Activated T-cell treated with anti-CD3 and anti-CD28 coated beads for 4 hours (primary cell): ENCODE results near the gene CFAP53.
"Not testable (repeated sequence)": the region's sequence is repeated elsewhere in the genome, so short reads cannot be mapped to it uniquely, and the experiment has no call there.

ENCODE experiments used
- DNase-seq: peaks from one replicate; pipeline ENCODE4 v3.0.0-alpha.2; 2020

Gene CFAP53

DNA sequence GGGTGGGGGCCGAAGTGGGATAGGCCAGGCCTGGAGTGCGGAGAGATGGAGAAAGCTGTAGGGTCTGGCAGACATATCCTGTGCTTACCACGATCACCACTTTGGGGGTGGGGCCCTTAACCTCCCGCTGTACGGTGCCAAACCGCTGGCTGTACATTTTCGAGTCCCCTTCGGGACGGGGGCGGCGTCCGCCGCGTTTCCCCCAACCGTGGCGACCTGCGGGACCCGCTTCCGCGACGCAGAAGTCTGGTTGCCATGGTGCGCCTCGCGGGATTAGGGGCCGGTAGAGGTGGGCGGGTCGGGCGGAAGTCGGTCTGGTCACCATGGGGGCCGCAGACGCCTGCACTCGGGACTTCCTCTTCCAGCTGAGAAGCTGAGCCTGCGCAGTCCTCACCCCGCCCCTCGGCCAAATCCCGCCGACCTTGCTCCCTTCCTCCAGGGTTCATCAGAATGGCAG, at the start of gene CFAP53:
TSS of gene CFAP53 (minus strand) at position 248 of the 457 bp plus-strand sequence. CDS start at position 157, 91 bp downstream.
- DNase-seq: peak; percentile 61

GRCh38 chr18:50315100-50315871, 49.0 kb upstream of the CFAP53 start:
- no peak for DNase-seq

DNA sequence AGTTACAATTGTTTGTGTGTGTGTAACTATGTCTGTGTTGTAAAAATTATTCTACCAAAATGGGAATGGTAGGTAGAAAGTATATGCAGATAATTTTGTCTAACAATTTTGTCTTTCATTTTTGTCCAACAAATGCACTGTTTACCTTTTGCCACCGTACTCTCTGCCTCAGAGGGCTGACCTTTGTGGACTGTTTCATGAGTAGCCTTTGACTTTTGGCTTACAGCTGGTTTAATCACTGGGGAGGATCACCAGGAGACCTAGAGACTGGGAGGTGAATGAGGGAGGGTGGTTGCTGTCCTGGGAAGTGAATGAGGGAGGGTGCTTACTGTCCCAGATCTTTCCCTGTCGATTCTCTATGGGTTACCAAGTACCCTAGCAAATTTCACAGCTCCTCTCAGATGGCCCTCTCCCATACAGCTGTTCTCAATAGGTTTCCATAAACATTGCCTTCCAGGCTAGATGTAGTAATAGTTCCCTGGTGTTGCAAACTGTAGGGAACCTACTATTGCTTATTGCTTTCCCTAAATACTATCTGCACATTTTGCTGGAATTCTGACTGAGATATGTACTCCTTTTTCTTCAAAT, 47.7 kb upstream of the CFAP53 start:
- DNase-seq: no peak

DNA sequence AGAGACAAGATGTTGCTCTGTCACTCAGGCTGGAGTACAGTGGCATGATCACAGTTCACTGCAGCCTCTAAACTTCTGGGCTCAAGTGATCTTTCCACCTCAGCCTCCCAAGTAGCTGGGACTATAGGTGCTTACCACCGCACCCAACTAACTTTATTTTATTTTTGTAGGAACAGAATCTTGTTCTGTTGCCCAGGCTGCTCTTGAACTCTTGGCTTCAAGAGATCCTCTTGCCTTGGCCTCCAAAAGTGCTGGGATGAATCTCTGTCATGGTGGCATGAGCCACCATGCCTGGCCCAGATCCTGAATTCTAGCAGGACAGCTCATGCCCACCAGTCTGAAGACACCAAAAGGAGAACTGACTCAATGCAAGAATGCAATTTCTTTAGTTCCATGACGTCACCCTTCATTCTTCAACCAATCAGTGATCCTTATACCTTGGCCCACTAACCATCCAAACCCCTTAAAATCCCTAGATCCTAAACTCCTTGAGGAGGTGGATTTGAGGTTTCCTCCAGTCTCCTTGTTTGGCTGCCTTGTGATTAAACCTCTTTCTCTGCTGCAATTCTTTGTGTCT, 46.8 kb upstream of the CFAP53 start:
- DNase-seq: no peak

GRCh38 chr18:50312296-50313030, 46.2 kb upstream of the CFAP53 start:
- no peak for DNase-seq

- DNase-seq: no peak
These were observed 45.4 kb upstream of the CFAP53 start for GRCh38 chr18:50311650-50312049.

DNA sequence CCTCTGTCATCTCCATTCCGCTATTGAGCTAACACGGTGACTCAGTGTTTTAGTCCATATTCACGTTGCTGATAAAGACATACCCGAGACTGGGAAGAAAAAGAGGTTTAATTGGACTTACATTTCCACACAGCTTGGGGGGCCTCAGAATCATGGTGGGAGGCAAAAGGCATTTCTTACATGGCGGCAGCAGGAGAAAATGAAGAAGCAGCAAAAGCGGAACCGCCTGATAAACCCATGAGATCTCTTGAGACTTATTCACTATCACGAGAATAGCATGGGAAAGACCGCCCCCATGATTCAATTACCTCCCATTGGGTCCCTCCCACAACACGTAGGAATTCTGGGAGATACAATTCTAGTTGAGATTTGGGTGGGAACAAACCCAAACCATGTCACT, 43.8 kb upstream of the CFAP53 start:
- DNase-seq: no peak

DNA sequence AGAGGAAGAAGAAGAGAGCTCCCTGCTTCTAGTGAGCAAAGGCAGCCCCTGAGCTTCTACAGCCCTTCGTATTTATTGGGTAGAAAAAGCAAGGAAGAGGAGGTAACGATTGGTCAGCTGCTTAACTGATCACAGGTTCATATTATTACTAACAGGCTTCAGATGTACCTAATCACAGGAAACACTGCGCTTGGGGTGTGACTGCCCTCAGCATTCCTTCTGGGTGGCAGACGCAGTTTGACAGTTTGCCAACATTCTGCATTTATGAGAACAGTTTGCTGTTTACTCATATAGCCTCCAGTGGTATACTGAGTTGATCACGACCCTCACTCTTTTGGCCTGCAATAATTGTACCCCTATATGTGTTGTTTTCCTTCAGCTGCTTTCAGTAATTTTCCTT, 42.6 kb upstream of the CFAP53 start:
- DNase-seq: not testable (repeated sequence)

DNA sequence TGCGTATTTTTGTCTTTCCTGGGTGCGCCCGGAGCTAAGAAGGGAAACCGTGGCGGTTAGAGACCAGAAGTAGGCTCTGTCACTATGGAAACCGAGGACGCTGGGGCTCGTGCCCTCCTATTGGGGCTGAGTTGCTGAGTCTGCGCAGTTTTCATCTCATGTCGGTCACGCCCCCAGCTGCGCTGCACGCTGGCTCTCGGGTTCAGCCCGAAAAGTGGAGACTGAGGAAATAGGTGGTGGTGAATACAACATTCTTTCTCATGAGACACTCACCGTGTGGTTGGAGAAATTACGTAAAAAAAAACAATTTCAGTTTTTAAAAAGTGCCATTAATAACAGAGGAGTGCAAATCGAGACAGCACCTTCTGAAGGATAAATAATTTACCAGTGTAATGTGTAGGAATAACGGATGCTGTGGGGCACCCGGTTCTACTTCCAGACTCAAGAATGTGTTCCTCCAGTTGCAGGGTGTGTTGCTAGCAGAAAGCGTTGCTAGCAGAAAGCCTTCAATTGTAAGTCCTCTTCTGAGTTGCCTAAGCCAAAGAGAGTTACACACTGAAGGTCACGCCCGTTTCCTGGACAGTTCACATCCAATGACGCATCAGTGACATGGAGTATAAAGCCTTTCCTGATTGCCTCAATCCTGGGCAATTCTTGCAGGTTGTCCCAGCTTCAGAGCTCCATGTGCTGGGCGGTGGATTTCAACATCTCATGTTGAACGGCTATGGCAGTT, 41.6 kb upstream of the CFAP53 start:
- peak; percentile 84 for DNase-seq

- no peak for DNase-seq
These were observed 41.1 kb upstream of the CFAP53 start for GRCh38 chr18:50307400-50307737.

- DNase-seq: no peak
These were observed 40.6 kb upstream of the CFAP53 start for GRCh38 chr18:50306944-50307343.

- no peak for DNase-seq
These were observed 34.8 kb upstream of the CFAP53 start for GRCh38 chr18:50301074-50301473.

DNA sequence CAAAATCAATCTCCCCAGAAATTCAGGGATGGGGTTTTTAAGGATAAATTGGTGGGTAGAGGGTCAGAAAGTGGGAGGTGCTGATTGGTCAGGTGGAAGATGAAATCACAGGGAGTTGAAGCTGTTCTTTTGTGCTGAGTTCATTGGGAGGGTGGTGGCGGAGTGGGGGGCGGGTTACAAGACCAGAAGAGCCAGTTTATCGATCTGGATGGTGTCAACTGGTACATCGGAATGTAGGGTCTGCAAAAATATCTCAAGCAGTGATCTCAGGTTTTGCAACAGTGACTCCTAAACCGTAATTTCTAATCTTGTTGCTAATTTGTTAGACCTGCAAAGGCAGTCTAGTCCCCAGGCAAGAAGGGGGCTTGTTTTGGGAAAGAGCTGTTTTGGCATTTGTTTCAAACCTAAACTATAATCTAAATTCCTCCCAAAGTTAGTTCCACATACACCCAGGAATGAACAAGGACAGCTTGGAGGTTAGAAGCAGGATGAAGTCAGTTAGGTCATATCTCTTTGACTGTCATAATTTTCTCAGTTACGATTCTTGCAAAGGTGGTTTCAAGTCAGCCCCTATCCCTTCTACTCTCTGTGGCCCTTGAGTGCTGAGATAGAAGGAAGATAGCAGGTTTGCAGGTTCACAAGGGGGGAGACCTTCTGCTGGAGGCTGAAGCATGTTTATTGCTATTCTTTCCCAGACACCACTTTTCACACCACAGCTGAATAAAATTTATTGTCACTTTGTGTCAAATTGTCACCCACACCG, 33.5 kb upstream of the CFAP53 start:
- no peak for DNase-seq

- DNase-seq: no peak
These were observed 32.4 kb upstream of the CFAP53 start for GRCh38 chr18:50298443-50299284.

DNA sequence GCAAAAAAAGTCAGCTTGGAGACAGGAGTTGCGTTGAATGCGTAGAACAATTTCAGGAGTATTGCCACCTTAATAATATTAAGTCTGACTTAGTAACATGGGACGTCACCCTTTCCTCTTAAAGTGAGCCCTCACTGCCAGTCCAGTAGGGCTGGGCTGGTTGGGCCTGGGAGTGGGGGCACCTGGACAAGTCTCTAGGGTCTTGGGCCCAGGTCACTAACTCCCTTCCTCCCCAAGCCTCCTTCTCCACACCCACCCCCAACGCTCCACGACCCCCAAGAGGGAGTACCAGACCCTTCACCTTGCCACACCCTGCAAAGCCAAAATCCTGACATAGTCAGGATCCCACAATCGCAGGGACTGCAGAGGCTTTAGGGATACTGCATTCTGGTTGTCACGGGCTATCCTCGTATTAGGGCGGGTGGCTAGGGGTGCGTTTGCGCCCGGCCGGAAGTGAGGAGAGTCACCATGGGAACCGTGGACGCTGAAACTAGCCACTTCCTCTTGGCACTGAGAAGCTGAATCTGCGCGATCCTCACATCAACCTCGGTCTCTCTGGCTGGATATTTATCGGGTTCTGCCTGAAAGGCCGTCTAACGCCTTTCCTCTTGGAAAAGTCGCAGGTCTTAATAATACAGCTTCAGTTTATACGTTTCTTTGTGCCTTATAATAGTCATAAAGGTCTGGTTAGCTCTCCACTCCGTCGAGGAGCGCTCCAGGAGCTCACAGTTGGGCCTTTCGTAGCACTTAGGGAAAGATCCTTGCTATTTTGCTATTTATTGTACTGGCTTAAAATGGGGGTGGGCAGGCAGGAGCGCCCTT, 31.5 kb upstream of the CFAP53 start:
- peak; percentile 31 for DNase-seq

DNA sequence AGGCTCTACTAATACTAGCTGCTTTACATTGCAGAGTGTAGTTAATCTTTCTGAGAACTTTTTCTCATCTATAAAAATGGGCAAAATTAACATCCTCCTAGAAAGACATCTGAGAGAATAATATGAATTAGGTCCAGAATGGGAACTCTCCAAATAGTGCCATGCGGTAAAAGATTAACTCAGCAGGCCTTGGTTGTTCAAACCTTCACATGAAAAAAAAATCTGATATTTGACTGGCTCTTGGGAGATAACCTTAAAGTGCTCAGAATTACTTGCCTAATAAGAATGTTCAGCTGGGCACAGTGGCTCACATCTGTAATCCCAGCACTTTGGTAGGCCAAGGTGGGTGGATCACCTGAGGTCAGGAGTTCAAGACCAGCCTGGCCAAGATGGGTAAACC, 26.7 kb upstream of the CFAP53 start:
- DNase-seq: no peak

DNA sequence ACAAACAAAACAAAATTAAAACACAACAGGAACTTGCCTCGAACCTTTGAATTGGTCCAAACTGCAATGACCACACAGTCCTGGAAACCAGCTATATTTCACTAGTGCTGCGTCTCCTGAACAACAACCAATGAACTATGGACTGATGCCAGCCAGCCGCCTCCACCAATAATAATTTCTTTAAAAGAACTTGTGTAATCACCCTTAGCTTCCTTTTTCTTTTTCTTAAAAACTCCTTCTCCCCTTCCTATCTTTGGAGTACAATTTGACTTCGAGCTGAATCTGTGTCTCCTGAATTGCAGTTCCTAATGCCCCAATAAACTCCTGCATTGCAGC, 22.8 kb upstream of the CFAP53 start:
- DNase-seq: no peak

DNA sequence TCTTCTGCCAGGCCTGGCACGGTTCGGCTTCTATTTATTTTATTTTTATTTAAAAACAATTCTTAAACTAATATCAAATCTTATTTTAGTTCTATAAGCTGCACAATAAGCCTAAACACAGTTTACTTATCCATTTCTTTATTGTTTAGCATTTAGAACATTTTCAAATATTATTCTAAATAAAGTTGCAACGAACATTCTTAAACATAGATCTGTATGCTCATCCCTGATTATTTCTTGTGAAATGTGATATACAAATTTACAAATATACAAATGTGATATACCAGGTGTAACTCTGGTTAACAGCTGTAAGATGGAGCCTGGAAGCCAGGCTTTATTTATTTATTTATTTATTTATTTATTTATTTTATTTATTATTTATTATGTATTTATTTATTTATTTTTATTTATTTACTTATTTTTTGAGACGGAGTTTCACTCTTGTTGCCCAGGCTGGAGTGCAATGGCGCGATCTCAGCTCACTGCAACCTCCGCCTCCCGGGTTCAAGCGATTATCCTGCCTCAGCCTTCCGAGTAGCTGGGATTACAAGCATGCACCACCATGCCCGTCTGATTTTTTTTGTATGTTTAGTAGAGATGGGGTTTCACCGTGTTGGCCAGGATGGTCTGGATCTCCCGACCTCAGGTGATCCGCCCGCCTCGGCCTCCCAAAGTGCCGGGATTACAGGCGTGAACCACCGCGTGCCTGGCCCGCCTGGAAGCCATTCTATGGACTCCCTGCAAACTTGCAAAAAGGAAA, 22.2 kb upstream of the CFAP53 start:
- not testable (repeated sequence) for DNase-seq
